ENCODE data around the gene GGT7.

Gene GGT7

DNA sequence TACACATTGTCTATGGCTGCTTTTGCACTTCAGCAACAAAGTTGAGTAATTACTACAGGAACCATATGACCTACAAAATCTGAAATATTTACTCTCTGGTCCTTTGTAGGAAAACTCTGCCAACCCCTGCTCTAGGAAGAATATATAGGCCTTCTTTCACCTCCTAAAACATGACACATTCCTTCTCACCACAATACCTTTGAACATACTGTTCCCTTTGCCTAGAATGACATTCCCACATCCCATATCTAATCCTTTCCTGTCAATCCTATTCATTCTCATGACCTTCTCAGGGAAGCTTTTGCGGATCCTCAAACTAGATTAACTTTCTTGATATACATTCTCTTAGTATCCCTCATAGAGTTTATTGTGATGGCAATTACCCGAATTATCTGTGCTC is 29.2 kb downstream of the GGT7 start:
- Histone ChIP-seq H3K27ac (ENCODE audit: low read depth, low read length) (no peak overlapping the region), H3K9ac (ENCODE audit: low read length) (no peak overlapping the region), H3K79me2 (ENCODE audit: insufficient read depth, low read length) (no peaks in the 10 kb centered on the region), H3K9me3 (ENCODE audit: insufficient read depth, low read length) (no peaks in the 10 kb centered on the region), H4K20me1 (ENCODE audit: low read depth, low read length) (no peaks in the 10 kb centered on the region), H3K9me2 (replicated peaks; ENCODE audit: insufficient read depth, low read length) (no peaks in the 10 kb centered on the region), H3K4me2 (ENCODE audit: low read depth, low read length, poor library complexity, severe bottlenecking) (no peak overlapping the region), H2AFZ (ENCODE audit: low read depth, low read length, severe bottlenecking) (no peak overlapping the region), H3K36me3 (ENCODE audit: low read length) (no peaks in the 10 kb centered on the region), H3F3A (ENCODE audit: insufficient read depth) (no peaks in the 10 kb centered on the region), H3K4me3 (ENCODE audit: insufficient read depth, low read length, poor library complexity, severe bottlenecking) (no peak overlapping the region), H3K27me3 (ENCODE audit: low read length) (no peaks in the 10 kb centered on the region)
- TF ChIP-seq EZH2phosphoT487 (conservative IDR thresholded peaks at IDR 0.05; ENCODE audit: low read length): no peak

DNA sequence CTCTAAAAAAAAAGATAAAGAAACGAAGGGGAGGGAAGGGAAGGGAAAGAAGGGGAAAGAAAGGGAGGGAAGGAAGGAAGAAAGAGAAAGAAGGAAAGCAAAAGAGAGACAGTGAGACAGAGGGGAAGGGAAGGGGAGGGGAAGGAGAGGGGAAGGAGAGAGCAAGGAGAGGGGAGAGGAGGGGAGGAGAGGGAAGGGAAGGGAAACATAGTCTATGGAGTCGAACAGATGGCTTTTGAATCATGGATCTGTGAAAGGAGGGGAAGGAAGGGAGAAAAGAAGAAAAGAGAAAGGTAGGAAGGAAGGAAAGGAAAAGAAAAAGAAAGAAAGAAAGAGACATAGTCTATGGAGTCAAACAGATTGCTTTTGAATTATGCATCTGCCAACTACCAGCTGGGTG is 30.5 kb downstream of the GGT7 start:
- Histone ChIP-seq H2AFZ (ENCODE audit: low read depth, low read length, severe bottlenecking) (no peak overlapping the region), H3K4me3 (ENCODE audit: insufficient read depth, low read length, poor library complexity, severe bottlenecking) (no peak overlapping the region), H3K9me3 (ENCODE audit: insufficient read depth, low read length) (no peaks in the 10 kb centered on the region), H3K4me2 (ENCODE audit: low read depth, low read length, poor library complexity, severe bottlenecking) (no peak overlapping the region), H3K27me3 (ENCODE audit: low read length) (no peaks in the 10 kb centered on the region), H3K36me3 (ENCODE audit: low read length) (no peaks in the 10 kb centered on the region), H3K9me2 (replicated peaks; ENCODE audit: insufficient read depth, low read length) (no peaks in the 10 kb centered on the region), H3K9ac (ENCODE audit: low read length) (no peak overlapping the region), H3K27ac (ENCODE audit: low read depth, low read length) (no peak overlapping the region), H4K20me1 (ENCODE audit: low read depth, low read length) (no peaks in the 10 kb centered on the region), H3K79me2 (ENCODE audit: insufficient read depth, low read length) (no peaks in the 10 kb centered on the region), H3F3A (ENCODE audit: insufficient read depth) (no peaks in the 10 kb centered on the region)
- TF ChIP-seq EZH2phosphoT487 (conservative IDR thresholded peaks at IDR 0.05; ENCODE audit: low read length): no peak
- TF ChIP-seq, protein P1, sequence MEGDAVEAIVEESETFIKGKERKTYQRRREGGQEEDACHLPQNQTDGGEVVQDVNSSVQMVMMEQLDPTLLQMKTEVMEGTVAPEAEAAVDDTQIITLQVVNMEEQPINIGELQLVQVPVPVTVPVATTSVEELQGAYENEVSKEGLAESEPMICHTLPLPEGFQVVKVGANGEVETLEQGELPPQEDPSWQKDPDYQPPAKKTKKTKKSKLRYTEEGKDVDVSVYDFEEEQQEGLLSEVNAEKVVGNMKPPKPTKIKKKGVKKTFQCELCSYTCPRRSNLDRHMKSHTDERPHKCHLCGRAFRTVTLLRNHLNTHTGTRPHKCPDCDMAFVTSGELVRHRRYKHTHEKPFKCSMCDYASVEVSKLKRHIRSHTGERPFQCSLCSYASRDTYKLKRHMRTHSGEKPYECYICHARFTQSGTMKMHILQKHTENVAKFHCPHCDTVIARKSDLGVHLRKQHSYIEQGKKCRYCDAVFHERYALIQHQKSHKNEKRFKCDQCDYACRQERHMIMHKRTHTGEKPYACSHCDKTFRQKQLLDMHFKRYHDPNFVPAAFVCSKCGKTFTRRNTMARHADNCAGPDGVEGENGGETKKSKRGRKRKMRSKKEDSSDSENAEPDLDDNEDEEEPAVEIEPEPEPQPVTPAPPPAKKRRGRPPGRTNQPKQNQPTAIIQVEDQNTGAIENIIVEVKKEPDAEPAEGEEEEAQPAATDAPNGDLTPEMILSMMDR (IDR thresholded peaks at IDR 0.05; ENCODE audit: insufficient read depth, low read length, poor library complexity, severe bottlenecking): no peak

DNA sequence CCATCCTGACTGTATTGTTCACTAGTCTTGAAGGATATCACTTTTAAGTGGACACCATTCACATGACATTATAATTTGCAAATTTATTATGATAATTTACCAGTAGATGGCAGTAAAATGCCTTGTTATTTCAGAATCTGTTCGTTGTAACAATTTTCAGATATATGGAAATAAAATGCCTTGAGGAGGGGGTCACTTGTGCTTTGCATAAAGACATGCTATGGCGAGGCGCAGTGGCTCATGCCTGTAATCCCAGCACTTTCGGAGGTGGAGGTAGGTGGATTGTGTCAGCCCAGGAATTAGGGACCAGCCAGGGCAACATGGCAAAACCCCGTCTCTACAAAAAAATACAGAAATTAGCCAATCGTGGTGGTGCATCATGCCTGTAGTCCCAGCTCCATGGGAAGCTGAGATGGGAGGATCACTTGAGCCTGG is 38.2 kb downstream of the GGT7 start:
- Histone ChIP-seq H3K79me2 (ENCODE audit: insufficient read depth, low read length) (no peaks in the 10 kb centered on the region), H3K27ac (ENCODE audit: low read depth, low read length) (no peak overlapping the region), H3K4me2 (ENCODE audit: low read depth, low read length, poor library complexity, severe bottlenecking) (peak overlapping the region; percentile 20), H3K9ac (ENCODE audit: low read length) (no peak overlapping the region), H2AFZ (ENCODE audit: low read depth, low read length, severe bottlenecking) (no peak overlapping the region), H3K9me3 (ENCODE audit: insufficient read depth, low read length) (no peaks in the 10 kb centered on the region), H3F3A (ENCODE audit: insufficient read depth) (no peaks in the 10 kb centered on the region), H3K4me3 (ENCODE audit: insufficient read depth, low read length, poor library complexity, severe bottlenecking) (no peak overlapping the region), H3K27me3 (ENCODE audit: low read length) (no peaks in the 10 kb centered on the region), H3K36me3 (ENCODE audit: low read length) (no peaks in the 10 kb centered on the region), H4K20me1 (ENCODE audit: low read depth, low read length) (no peaks in the 10 kb centered on the region), H3K9me2 (replicated peaks; ENCODE audit: insufficient read depth, low read length) (no peaks in the 10 kb centered on the region)
- no peak for TF ChIP-seq EZH2phosphoT487 (conservative IDR thresholded peaks at IDR 0.05; ENCODE audit: low read length)
- TF ChIP-seq, protein P1 (IDR thresholded peaks at IDR 0.05; ENCODE audit: insufficient read depth, low read length, poor library complexity, severe bottlenecking): no peak

DNA sequence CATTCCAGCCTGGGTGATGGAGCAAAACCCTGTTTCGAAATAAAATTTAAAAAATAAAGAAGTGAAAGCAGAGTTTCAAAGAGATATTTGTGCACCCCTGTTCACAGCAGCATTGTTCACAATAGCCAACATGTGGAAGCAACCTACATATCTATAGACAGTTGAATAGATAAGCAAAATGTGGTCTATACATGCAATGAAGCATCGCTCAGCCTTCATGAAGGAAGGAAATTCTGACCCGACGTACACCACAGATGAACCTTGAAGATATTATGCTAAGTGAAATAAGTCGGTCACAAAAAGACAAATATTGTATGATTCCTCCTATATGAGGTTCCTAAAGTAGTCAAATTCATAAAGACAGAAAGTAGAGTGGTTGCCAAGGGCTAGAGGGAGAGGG is 40.7 kb downstream of the GGT7 start:
- Histone ChIP-seq H3K9me3 (ENCODE audit: insufficient read depth, low read length) (no peaks in the 10 kb centered on the region), H4K20me1 (ENCODE audit: low read depth, low read length) (no peaks in the 10 kb centered on the region), H2AFZ (ENCODE audit: low read depth, low read length, severe bottlenecking) (no peak overlapping the region), H3F3A (ENCODE audit: insufficient read depth) (no peaks in the 10 kb centered on the region), H3K4me3 (ENCODE audit: insufficient read depth, low read length, poor library complexity, severe bottlenecking) (no peak overlapping the region), H3K9ac (ENCODE audit: low read length) (no peak overlapping the region), H3K9me2 (replicated peaks; ENCODE audit: insufficient read depth, low read length) (no peaks in the 10 kb centered on the region), H3K27me3 (ENCODE audit: low read length) (no peaks in the 10 kb centered on the region), H3K4me2 (ENCODE audit: low read depth, low read length, poor library complexity, severe bottlenecking) (no peak overlapping the region), H3K79me2 (ENCODE audit: insufficient read depth, low read length) (no peaks in the 10 kb centered on the region), H3K27ac (ENCODE audit: low read depth, low read length) (no peak overlapping the region), H3K36me3 (ENCODE audit: low read length) (no peaks in the 10 kb centered on the region)
- TF ChIP-seq EZH2phosphoT487 (conservative IDR thresholded peaks at IDR 0.05; ENCODE audit: low read length): no peak
- TF ChIP-seq, protein P1 (IDR thresholded peaks at IDR 0.05; ENCODE audit: insufficient read depth, low read length, poor library complexity, severe bottlenecking): no peak
